ENCODE results near the gene EIF4G3. TPM values are rescaled to one million over a fixed set of nuclear protein-coding genes. Genes with fewer than 3 reads are reported as not detected.
A peak's percentile ranks its signal among the peaks of the same experiment; 100 is the strongest.

The EIF4G3 gene
- total RNA-seq, 1 experiment from 2014 or later = 72.0 TPM

DNA sequence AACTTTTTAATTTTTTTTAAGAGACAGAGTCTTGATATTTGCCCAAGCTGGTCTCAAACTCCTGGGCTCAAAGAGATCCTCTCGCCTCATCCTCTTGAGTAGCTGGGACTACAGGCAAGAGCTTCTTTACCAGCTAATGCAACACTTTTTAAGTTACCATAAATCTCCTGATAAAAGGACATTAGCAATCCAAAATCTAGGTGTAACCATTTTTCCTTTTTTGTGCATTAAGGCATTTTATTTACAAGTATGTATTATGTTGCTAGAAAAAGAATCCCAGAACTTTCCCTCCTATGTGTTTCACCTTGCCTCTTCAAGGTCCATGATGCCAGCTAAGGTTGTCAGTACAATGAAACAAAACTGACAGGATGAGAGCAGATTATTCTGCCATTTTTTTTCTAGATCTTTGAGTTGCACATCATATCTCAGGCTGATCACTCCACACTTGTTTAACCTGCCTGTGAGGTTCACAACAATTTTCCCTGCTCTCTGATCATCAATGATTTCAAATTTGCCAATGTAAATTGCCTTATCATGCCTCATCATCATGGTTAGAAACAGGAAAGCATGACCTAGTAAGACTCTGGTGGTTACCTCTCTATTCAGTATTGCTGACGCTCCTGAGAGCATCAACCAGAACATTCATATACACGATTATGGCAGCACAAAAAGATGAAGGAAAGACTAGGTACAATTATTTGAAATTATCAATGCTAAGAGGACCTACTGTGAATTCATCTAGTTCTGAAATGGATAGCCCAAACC is 173.2 kb downstream of the EIF4G3 start:
- Mint-ChIP-seq H3K4me1 (no peaks in the 10 kb centered on the region), H3K27me3 (ENCODE audit: low read depth) (no peaks in the 10 kb centered on the region), H3K9me3 (no peaks in the 10 kb centered on the region), H3K36me3 (ENCODE audit: insufficient read depth in 1 of 3, low read depth in 3 of 3) (peaks cover 0 to 4% (median 0%) of the 10 kb centered on the region in 3 experiments; a peak in 1 of 7 replicates), H3K4me3 (no peak overlapping the region), H3K27ac (peak overlapping the region in 2 of 3 experiments; percentile 9 to 75; a peak in 3 of 7 replicates)
- no peak overlapping the region for H4K5ac ChIP-seq (ENCODE audit: insufficient read length, low read depth, low read length)
- no peak overlapping the region for H3K4me2 ChIP-seq (ENCODE audit: insufficient read depth, insufficient read length, low read length)
- no peaks in the 10 kb centered on the region; the same call in 1 of the 2 replicates for H3K27me3 ChIP-seq (ENCODE audit: insufficient read depth, low read length)
- no peak overlapping the region for H3K4ac ChIP-seq (ENCODE audit: low read depth, low read length)
- WGBS (ENCODE audit: extremely low coverage, insufficient read length, low lambda C conversion rate) = no CpG with 5 or more reads among the region's 3 CpGs
- H2BK12ac ChIP-seq (ENCODE audit: insufficient read length, low read depth, low read length) = no peak overlapping the region
- H2AK5ac ChIP-seq (ENCODE audit: insufficient read length, low read length) = no peak overlapping the region
- H2BK20ac ChIP-seq (ENCODE audit: low read depth, low read length, poor library complexity, severe bottlenecking) = no peak overlapping the region
- no peak overlapping the region for H3K14ac ChIP-seq (ENCODE audit: insufficient read depth, low read length)
- no peak overlapping the region for H4K91ac ChIP-seq (ENCODE audit: insufficient read length, low read depth, low read length)
- no peak overlapping the region for H3K23ac ChIP-seq (ENCODE audit: insufficient read length, low read depth, low read length)
- H3K79me1 ChIP-seq (ENCODE audit: insufficient read depth, low read depth, low read length, poor library complexity, severe bottlenecking) = peaks cover 2% of the 10 kb centered on the region
- no peak overlapping the region for H3K27ac ChIP-seq (ENCODE audit: insufficient read length, low read depth, low read length)
- TF ChIP-seq, protein P1, sequence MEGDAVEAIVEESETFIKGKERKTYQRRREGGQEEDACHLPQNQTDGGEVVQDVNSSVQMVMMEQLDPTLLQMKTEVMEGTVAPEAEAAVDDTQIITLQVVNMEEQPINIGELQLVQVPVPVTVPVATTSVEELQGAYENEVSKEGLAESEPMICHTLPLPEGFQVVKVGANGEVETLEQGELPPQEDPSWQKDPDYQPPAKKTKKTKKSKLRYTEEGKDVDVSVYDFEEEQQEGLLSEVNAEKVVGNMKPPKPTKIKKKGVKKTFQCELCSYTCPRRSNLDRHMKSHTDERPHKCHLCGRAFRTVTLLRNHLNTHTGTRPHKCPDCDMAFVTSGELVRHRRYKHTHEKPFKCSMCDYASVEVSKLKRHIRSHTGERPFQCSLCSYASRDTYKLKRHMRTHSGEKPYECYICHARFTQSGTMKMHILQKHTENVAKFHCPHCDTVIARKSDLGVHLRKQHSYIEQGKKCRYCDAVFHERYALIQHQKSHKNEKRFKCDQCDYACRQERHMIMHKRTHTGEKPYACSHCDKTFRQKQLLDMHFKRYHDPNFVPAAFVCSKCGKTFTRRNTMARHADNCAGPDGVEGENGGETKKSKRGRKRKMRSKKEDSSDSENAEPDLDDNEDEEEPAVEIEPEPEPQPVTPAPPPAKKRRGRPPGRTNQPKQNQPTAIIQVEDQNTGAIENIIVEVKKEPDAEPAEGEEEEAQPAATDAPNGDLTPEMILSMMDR (conservative IDR thresholded peaks at IDR 0.05) = no peak
- H3T11ph ChIP-seq (ENCODE audit: low read length) = no peak overlapping the region
- H3K9ac ChIP-seq (ENCODE audit: extremely low read depth, insufficient read length, low read length) = no peak overlapping the region
- no peaks in the 10 kb centered on the region for H3K79me2 ChIP-seq (ENCODE audit: insufficient read depth, low read length)
- H4K20me1 ChIP-seq (ENCODE audit: control insufficient read depth, insufficient read depth, insufficient read length) = no peaks in the 10 kb centered on the region
- H2BK15ac ChIP-seq (ENCODE audit: low read depth, low read length) = no peak overlapping the region
- H2BK5ac ChIP-seq (ENCODE audit: insufficient read length, low read length) = no peak overlapping the region
- H3K4me1 ChIP-seq (ENCODE audit: insufficient read depth, low read length) = no peaks in the 10 kb centered on the region
- no peak for DNase-seq
- H2AFZ ChIP-seq (ENCODE audit: low read length) = no peak overlapping the region
- no peak overlapping the region for H2BK120ac ChIP-seq (ENCODE audit: low read depth, low read length, poor library complexity, severe bottlenecking)
- H3K56ac ChIP-seq (ENCODE audit: insufficient read length, low read depth, low read length) = no peak overlapping the region
- no peak overlapping the region for H4K8ac ChIP-seq (replicated peaks; ENCODE audit: insufficient read length, low read depth, low read length)
- H3K18ac ChIP-seq (ENCODE audit: insufficient read length, low read depth, low read length) = no peak overlapping the region
- no peaks in the 10 kb centered on the region for H3K23me2 ChIP-seq (ENCODE audit: insufficient read length, low read depth, low read length, poor library complexity, severe bottlenecking)
- H3K9me3 ChIP-seq (ENCODE audit: control insufficient read depth, low read depth, low read length) = no peaks in the 10 kb centered on the region
